Activated T-helper 1 cell treated with anti-CD3 and anti-CD28 coated beads, Interleukin-12 subunit alpha, Interleukin-12 subunit beta, Interleukin-2, Interleukin-4 antibody, amounts not matched to agents 30 ng/mL and 10 ng/mL and 1 ng/mL, durations not matched to agents 14 hours and 24 hours and 36 hours (primary cell): ENCODE data around the gene PPM1N. TPM values are rescaled to one million over a fixed set of nuclear protein-coding genes. Genes with fewer than 3 reads are reported as not detected.
"Not testable (repeated sequence)": the region's sequence is repeated elsewhere in the genome, so short reads cannot be mapped to it uniquely, and the experiment has no call there.

Experiments used
- DNase-seq: peaks from one replicate; pipeline ENCODE4 v3.0.0; 2021; ENCODE audit warnings: low spot score
- H3K27ac Mint-ChIP-seq: one replicate; pipeline ENCODE4 v1.8.0; 2021; ENCODE audit warnings: mild to moderate bottlenecking, mixed read lengths
- H3K27me3 Mint-ChIP-seq: one replicate; pipeline ENCODE4 v1.8.0; 2022; ENCODE audit warnings: mild to moderate bottlenecking, moderate library complexity, mixed read lengths; ENCODE audit not compliant: insufficient read depth
- H3K36me3 Mint-ChIP-seq: one replicate; pipeline ENCODE4 v1.8.0; 2021; ENCODE audit warnings: low read depth, mixed read lengths
- H3K4me1 Mint-ChIP-seq: one replicate; pipeline ENCODE4 v1.8.0; 2021; ENCODE audit warnings: low read depth, mixed read lengths
- H3K4me3 Mint-ChIP-seq: one replicate; pipeline ENCODE4 v1.8.0; 2021; ENCODE audit warnings: mild to moderate bottlenecking, moderate library complexity, mixed read lengths
- H3K9me3 Mint-ChIP-seq: one replicate; pipeline ENCODE4 v1.8.0; 2021; ENCODE audit warnings: mixed read lengths
- intact Hi-C: fragments of 100-400 bp; cut with micrococcal nuclease; formaldehyde crosslinking; loops from one replicate; pipeline ENCODE4 v1.15.1; 2024
- total RNA-seq: library from RNA; stranded (reverse); gene quantifications from 2 replicates; pipeline ENCODE4 v1.2.3, GENCODE V29; 2022

The PPM1N gene
- total RNA-seq, 1 donor from 2014 or later = 1.0 TPM

DNA sequence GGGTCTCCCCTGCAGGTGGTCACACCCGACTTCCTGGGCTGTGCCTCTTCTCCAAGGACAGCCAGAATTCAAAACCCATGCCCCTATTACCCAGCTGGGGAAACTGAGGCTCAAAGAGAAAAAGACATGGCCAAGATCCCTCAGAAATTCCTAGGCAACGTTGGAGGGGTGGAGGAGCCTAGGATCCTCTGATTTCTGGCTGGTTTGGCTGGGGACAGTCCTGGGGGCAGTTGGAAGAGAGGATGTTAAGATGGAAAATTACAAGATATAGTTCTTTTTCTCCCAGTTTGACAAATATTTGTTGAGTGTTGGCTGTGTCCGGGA is 11.4 kb downstream of the PPM1N start:
- no peak for DNase-seq
- intact Hi-C loops = loop anchor here (5.0 kb wide), 1 partner anchor 332 kb away; the partner anchor contains the start of genes BLOC1S3 and TRAPPC6A
- H3K9me3 Mint-ChIP-seq = no peaks in the 10 kb centered on the region
- H3K4me3 Mint-ChIP-seq = peak overlapping the region; percentile 97
- no peaks in the 10 kb centered on the region for H3K27me3 Mint-ChIP-seq
- H3K36me3 Mint-ChIP-seq = peaks cover 23% of the 10 kb centered on the region
- peaks cover 40% of the 10 kb centered on the region for H3K4me1 Mint-ChIP-seq
- peak overlapping the region; percentile 96 for H3K27ac Mint-ChIP-seq

DNA sequence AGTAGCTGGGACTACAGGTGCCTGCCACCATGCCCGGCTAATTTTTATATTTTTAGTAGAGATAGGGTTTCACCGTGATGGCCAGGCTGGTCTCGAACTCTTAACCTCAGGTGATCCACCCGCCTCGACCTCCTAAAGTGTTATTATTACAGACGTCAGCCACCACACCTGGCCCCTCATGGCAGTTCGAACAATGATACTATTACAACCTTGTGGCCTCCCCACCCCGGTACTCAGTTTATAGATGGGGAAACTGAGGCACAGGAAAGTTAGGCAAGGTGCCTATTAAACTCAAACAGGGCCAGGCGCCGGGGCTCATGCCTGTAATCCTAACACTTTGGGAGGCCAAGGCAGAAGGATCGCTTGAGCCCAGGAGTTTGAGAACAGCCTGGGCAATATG is 12.1 kb downstream of the PPM1N start:
- Mint-ChIP-seq H3K27ac (peak overlapping the region; percentile 34), H3K4me1 (peaks cover 47% of the 10 kb centered on the region), H3K36me3 (peaks cover 23% of the 10 kb centered on the region), H3K4me3 (peak overlapping the region; percentile 97)
- intact Hi-C loops, DNase-seq, H3K27me3 Mint-ChIP-seq, H3K9me3 Mint-ChIP-seq: not testable (repeated sequence)

DNA sequence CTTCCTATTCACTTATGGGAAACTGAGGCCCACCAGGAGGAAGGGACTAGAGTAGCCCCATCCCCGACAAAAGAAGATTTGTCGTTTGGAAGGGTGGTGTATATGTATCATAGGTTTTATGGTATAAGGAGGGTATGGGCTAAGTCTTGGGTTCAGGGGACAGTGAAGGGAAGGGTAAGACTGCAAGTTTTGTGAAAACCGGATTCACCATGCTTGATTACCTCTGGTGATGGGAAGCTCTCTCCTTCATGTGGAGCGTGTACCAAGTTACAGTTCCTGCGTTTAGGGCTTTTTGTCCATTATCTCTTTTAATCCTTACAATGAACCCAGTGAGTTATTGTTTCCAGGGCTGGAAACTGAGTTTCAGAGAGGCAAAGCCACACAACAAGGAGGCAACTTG is 12.8 kb downstream of the PPM1N start:
- H3K27ac Mint-ChIP-seq = peak overlapping the region; percentile 65
- H3K27me3 Mint-ChIP-seq = no peaks in the 10 kb centered on the region
- no peak for DNase-seq
- H3K36me3 Mint-ChIP-seq = peaks cover 27% of the 10 kb centered on the region
- H3K4me3 Mint-ChIP-seq = peak overlapping the region; percentile 97
- H3K4me1 Mint-ChIP-seq = peaks cover 54% of the 10 kb centered on the region
- intact Hi-C loops = no loop called here
- no peaks in the 10 kb centered on the region for H3K9me3 Mint-ChIP-seq

DNA sequence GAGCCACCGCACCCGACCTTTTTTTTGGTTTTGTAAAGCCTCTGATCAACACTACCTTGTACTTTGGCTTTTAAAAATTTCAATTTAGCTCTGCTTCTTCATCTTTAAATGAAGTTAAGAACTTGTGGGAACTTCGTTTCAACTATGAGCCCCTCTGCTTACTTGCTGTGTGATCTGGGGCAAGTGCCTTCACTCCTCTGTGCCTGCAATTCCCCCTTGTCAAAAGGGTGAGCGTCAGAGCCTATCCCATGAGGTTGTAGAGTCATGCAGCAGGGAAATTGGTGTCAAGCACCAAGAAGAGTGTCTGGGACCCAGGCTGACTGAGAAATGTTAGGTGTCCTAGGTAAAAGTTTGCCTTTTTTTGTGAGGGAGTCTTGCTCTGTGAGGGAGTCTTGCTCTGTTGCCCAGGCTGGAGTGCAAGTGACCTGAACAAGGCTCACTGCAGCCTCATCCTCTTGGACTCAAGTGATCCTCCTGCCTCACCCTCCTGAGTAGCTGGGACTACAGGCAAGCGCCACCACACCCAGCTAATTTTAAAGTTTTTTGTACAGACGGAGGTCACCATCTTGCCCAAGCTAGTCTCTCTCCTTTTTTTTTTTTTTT is 14.7 kb downstream of the PPM1N start:
- Mint-ChIP-seq H3K4me3 (peak overlapping the region; percentile 65), H3K4me1 (peaks cover 52% of the 10 kb centered on the region), H3K9me3 (no peaks in the 10 kb centered on the region), H3K36me3 (peaks cover 33% of the 10 kb centered on the region), H3K27me3 (no peaks in the 10 kb centered on the region), H3K27ac (peak overlapping the region; percentile 63)
- intact Hi-C loops = no loop called here
- no peak for DNase-seq

DNA sequence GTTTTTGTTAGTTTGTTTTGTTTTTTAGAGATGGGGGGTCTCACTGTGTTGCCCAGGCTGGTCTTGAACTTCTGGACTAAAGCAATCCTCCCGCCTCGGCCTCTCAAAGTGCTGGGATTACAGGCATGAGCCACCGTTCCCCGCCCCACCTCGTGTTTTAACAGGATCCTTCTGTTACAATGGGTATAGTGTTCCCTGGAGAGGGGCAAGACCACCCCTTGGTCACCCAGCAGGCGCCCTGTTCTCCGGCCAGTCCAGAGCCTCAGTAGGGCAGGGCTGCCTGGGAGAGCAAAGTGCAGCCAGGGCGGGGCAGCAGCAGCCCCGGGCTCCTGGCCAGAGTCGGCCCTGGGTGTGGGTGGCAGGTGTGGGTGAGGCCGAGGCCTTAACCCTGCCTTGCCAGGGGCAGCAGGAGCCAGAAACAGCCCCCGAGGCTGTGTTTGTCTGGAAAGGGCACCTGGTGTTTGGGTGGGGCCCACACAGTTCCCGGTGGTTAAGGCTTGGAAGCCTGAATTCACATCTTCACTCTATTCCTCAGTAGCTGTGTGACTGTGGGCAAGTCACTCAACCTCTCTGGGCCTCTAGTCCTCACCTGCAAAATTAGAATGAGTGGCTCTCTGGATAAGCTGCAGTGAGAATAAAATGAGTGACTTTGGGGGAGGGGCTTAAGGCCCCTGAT is 16.3 kb downstream of the PPM1N start:
- Mint-ChIP-seq H3K4me3 (peak overlapping the region; percentile 67), H3K27ac (peak overlapping the region; percentile 88), H3K4me1 (peaks cover 51% of the 10 kb centered on the region), H3K36me3 (peaks cover 35% of the 10 kb centered on the region), H3K27me3 (no peaks in the 10 kb centered on the region), H3K9me3 (no peaks in the 10 kb centered on the region)
- intact Hi-C loops = no loop called here
- DNase-seq = no peak

DNA sequence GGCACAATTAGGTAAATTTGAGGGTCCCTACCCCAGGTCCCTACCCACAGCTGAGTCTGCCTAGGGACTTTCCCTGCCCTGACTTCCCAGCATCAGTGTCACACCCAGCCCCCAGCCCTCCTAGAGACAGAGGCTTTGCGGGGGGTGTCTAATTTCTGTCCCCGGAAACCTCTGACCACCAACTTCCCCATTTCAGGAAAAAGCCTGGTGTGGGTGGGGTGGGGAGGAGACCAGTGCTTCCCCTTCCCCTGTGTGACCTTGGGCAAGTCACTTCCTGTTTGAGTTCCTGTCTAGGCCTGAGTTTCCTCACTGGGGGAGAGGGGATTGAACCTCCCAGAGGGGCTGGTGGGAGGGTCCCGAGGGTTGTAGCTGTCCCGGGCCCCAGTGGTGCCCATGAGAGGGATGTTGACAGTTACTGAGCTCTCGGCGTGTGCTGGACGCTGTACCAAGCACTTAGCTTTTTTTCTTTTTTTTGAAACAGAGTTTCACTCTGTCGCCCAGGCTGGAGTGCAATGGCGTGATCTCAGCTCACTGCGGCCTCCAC is 16.9 kb downstream of the PPM1N start:
- no peak for DNase-seq
- intact Hi-C loops = no loop called here
- Mint-ChIP-seq H3K9me3 (no peaks in the 10 kb centered on the region), H3K27me3 (no peaks in the 10 kb centered on the region), H3K27ac (peak overlapping the region; percentile 71), H3K4me1 (peaks cover 45% of the 10 kb centered on the region), H3K36me3 (peaks cover 34% of the 10 kb centered on the region), H3K4me3 (peak overlapping the region; percentile 28)

DNA sequence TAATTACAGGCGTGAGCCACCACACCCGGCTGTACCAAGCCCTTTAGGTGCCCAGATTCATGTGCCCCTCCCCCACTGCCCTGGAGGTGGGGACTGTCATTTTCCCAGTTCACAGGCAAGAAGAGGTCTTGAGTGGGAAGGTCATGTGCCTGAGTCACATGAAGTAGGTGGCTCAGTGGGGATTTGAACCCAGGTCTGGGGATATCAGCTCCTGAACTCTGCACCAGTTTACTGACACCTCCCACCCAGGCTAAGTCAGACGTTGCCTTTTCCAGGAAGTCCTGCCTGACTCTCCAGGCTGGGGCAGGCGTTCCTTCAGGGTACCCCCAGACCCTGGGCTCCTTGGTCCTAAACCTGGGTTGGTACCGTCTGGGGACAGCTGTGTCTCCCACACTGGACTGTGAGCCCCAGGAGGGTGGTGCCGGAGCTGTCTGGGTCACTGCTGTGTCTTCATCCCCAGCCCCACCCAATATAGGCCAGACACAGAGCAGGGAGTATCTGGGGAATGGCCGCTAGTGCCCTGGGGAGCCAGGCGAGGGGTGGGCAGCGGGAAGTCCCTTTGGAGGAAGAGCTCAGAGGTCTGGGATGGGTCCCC is 17.7 kb downstream of the PPM1N start:
- Mint-ChIP-seq H3K9me3 (no peaks in the 10 kb centered on the region), H3K36me3 (peaks cover 35% of the 10 kb centered on the region), H3K27me3 (no peaks in the 10 kb centered on the region), H3K27ac (peak overlapping the region; percentile 77), H3K4me3 (peak overlapping the region; percentile 28), H3K4me1 (peaks cover 41% of the 10 kb centered on the region)
- DNase-seq = no peak
- intact Hi-C loops = no loop called here

DNA sequence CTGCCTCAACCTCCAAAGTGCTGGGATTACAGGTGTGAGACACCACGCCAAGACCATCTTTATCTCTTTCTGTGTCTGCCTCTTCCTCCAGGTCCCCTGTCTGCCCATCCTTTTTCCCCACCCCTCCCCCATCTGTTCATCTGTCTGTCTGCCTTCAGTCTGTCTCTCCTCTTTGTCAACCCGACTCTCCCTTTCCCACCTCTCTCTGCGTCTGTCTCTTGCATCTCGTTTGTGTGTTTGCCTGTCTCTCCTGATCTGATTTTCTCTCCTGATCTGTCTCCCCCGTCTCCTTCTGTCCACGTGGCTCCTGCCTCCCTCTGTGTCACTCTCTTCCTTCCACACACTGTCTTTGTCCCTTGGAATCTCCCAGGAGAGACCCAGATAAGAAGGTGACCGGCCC is 19.0 kb downstream of the PPM1N start:
- Mint-ChIP-seq H3K4me3 (no peak overlapping the region), H3K4me1 (peaks cover 32% of the 10 kb centered on the region), H3K27ac (peak overlapping the region; percentile 27), H3K27me3 (no peaks in the 10 kb centered on the region), H3K36me3 (peaks cover 30% of the 10 kb centered on the region), H3K9me3 (no peaks in the 10 kb centered on the region)
- no peak for DNase-seq
- intact Hi-C loops = no loop called here

DNA sequence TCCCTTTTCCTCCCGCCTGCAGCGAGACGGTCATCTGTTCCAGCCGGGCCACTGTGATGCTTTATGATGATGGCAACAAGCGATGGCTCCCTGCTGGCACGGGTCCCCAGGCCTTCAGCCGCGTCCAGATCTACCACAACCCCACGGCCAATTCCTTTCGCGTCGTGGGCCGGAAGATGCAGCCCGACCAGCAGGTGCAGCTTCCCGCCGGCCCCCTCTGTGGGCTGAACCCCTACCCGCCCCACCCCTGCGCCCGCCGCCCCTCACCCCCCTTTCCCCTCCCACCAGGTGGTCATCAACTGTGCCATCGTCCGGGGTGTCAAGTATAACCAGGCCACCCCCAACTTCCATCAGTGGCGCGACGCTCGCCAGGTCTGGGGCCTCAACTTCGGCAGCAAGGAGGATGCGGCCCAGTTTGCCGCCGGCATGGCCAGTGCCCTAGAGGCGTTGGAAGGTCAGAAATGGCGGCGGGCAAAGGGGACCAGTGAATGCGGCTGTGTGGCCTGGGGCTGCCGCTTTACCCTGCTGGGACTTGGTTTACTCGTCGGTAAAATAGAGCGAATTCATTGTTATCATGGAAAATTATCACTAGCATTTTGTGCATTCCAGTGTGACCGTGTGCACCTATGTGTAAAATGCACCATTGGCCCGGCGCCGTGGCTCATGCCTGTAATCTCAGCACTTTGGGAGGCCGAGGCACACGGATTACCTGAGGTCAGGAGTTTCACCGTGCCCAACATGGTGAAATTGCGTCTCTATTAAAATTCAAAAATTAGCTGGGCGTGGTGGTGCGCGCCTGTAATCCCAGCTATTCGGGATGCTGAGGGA is 19.6 kb downstream of the PPM1N start:
- H3K4me1 Mint-ChIP-seq = peaks cover 30% of the 10 kb centered on the region
- intact Hi-C loops = no loop called here
- H3K4me3 Mint-ChIP-seq = no peak overlapping the region
- peaks cover 29% of the 10 kb centered on the region for H3K36me3 Mint-ChIP-seq
- no peaks in the 10 kb centered on the region for H3K9me3 Mint-ChIP-seq
- H3K27me3 Mint-ChIP-seq = no peaks in the 10 kb centered on the region
- no peak for DNase-seq
- peak overlapping the region; percentile 27 for H3K27ac Mint-ChIP-seq

DNA sequence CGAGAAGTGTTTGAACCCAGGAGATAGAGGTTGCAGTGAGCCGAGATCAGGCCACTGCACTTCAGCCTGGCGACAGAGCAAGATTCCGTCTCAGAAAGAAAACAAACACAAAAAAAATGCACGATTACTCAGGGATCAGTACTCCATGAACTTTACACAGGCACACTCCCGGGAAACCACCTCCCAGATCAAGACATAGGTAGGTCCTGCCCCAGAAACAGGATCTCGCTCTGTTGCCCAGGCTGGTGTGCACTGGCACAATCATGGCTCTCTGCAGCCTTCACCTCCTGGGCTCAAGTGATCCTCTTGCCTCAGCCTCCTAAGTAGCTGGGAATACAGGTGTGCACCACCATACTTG is 20.2 kb downstream of the PPM1N start:
- peaks cover 30% of the 10 kb centered on the region for H3K4me1 Mint-ChIP-seq
- peaks cover 29% of the 10 kb centered on the region for H3K36me3 Mint-ChIP-seq
- intact Hi-C loops = no loop called here
- no peak for DNase-seq
- H3K27me3 Mint-ChIP-seq = no peaks in the 10 kb centered on the region
- H3K9me3 Mint-ChIP-seq = no peaks in the 10 kb centered on the region
- no peak overlapping the region for H3K27ac Mint-ChIP-seq
- no peak overlapping the region for H3K4me3 Mint-ChIP-seq

DNA sequence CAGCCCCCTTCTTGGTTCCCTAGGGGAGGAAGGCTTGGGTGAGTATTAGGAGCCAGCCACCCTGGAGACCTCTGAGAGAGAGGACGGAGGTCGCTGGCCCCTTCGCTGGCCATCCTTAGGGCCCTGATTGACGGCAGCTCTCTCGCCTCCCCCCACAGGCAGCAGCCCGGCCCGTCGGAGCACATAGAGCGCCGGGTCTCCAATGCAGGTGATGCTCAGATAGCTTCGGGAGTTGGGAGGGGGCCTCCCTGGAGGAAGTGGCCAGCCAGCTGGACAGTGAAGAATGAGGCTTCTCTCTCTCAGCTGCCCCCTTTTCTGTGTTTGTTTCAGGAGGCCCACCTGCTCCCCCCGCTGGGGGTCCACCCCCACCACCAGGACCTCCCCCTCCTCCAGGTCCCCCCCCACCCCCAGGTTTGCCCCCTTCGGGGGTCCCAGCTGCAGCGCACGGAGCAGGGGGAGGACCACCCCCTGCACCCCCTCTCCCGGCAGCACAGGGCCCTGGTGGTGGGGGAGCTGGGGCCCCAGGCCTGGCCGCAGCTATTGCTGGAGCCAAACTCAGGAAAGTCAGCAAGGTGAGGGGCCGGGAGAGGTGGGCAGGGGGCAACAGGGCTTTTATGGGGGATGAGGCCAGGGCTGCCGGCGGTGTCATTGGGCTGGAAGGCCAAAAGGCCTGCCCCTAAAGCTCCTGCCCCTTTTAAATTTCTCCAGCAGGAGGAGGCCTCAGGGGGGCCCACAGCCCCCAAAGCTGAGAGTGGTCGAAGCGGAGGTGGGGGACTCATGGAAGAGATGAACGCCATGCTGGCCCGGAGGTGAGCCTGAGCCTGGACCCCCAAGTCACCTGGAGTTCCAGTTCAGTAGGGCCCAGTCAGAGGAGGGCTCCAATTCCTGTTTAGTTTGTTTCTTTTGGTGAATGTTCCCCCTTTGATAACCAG is 24.0 kb downstream of the PPM1N start:
- H3K36me3 Mint-ChIP-seq = peaks cover 39% of the 10 kb centered on the region
- intact Hi-C loops = loop anchor here (2.0 kb wide), 1 partner anchor 171 kb away; the partner anchor contains the start of gene QPCTL
- no peaks in the 10 kb centered on the region for H3K27me3 Mint-ChIP-seq
- H3K4me3 Mint-ChIP-seq = no peak overlapping the region
- no peak for DNase-seq
- H3K27ac Mint-ChIP-seq = no peak overlapping the region
- no peaks in the 10 kb centered on the region for H3K9me3 Mint-ChIP-seq
- peaks cover 10% of the 10 kb centered on the region for H3K4me1 Mint-ChIP-seq
